Endothelial cell of umbilical vein (primary cell): ENCODE data around the gene VCL. TPM values are rescaled to one million over a fixed set of nuclear protein-coding genes. Genes with fewer than 3 reads are reported as not detected.
"Not testable (repeated sequence)": the region's sequence is repeated elsewhere in the genome, so short reads cannot be mapped to it uniquely, and the experiment has no call there.

ENCODE experiments used
- BruUV-seq: library from RNA; stranded (reverse); fragments of 400-500 nt; replicated peaks from 2 replicates; lab custom pipeline; 2021; lab: Mats Ljungman, UMichigan
- CTCF ChIA-PET: fragments of 300-600, 350-600 bp; sonication (Branson Sonifier 250); formaldehyde crosslinking; loops from one replicate; lab custom pipeline; 2021; ENCODE audit warnings: antibody characterized with exemption, inconsistent platforms; lab: Charles Lee
- POLR2A ChIA-PET: fragments of 300-600, 350-600 bp; sonication (Branson Sonifier 250); formaldehyde crosslinking; loops from one replicate; lab custom pipeline; 2021; ENCODE audit warnings: antibody characterized with exemption, inconsistent platforms; lab: Charles Lee
- DNase-seq: peaks from one replicate; pipeline ENCODE4 v3.0.0-alpha.2; 2011; ENCODE audit warnings: low read depth, low spot score
- FAIRE-seq: peaks from 2 replicates; lab custom pipeline; 2011; peaks lifted over from hg19 to GRCh38; lab: Jason Lieb, UNC
- H2AFZ ChIP-seq: 2 replicates; pipeline ENCODE4 v1.6.0; 2012; ENCODE audit warnings: low read depth, low read length, control low read depth, inconsistent platforms
- H3K27ac ChIP-seq: 2 replicates; pipeline ENCODE4 v1.5.1; 2011; ENCODE audit warnings: low read depth, mild to moderate bottlenecking, control low read depth, low read length, moderate library complexity; ENCODE audit not compliant: insufficient read depth
- H3K27me3 ChIP-seq, 2 experiments: 2 replicates each; pipeline versions ENCODE4 v1.6.0 to v1.6.1; 2011; ENCODE audit warnings: low read length in 2 of 2, mixed read lengths in 1 of 2; ENCODE audit not compliant: control insufficient read depth in 2 of 2, insufficient read depth in 2 of 2
- H3K36me3 ChIP-seq, 2 experiments: 2 replicates in 1 of 2; 3 replicates in 1 of 2; pipeline ENCODE4 v1.5.1; 2011; ENCODE audit warnings: low read length in 2 of 2, mild to moderate bottlenecking in 1 of 2, moderate library complexity in 1 of 2; ENCODE audit not compliant: control insufficient read depth in 2 of 2, insufficient read depth in 2 of 2; ENCODE audit errors: extremely low read depth in 1 of 2
- H3K4me1 ChIP-seq: 3 replicates; pipeline ENCODE4 v1.5.1; 2011; ENCODE audit warnings: mild to moderate bottlenecking, low read length; ENCODE audit not compliant: control insufficient read depth, insufficient read depth; ENCODE audit errors: extremely low read depth
- H3K4me2 ChIP-seq: 2 replicates; pipeline ENCODE4 v1.6.1; 2011; ENCODE audit warnings: low read length, control low read depth, mixed read lengths; ENCODE audit not compliant: insufficient read depth
- H3K4me3 ChIP-seq, 3 experiments: fragments of 200-600 bp in 1 of 3; sonication (generic), shearing (Covaris generic) in 1 of 3; replicated peaks in 1 of 3; 2 replicates each; pipeline ENCODE4 v1.5.1; 2011 to 2016; ENCODE audit warnings: control low read depth in 3 of 3, low read length in 3 of 3, mild to moderate bottlenecking in 2 of 3, inconsistent platforms in 1 of 3, low read depth in 1 of 3, moderate library complexity in 1 of 3; ENCODE audit not compliant: insufficient read depth in 1 of 3
- H3K79me2 ChIP-seq: 2 replicates; pipeline ENCODE4 v1.6.0; 2012; ENCODE audit warnings: low read length, inconsistent platforms; ENCODE audit not compliant: control insufficient read depth, insufficient read depth
- H3K9ac ChIP-seq: replicated peaks from 2 replicates; pipeline ENCODE3; 2011; ENCODE audit warnings: low read length, control low read depth; ENCODE audit not compliant: insufficient read depth; ENCODE audit errors: extremely low read depth
- H3K9me1 ChIP-seq: replicated peaks from 3 replicates; pipeline ENCODE4 v1.6.0; 2011; ENCODE audit warnings: mild to moderate bottlenecking, low read length; ENCODE audit not compliant: control insufficient read depth, insufficient read depth; ENCODE audit errors: extremely low read depth
- H3K9me3 ChIP-seq: replicated peaks from 2 replicates; pipeline ENCODE4 v1.5.1; 2012; ENCODE audit warnings: low read length, inconsistent platforms; ENCODE audit not compliant: control insufficient read depth, insufficient read depth
- H4K20me1 ChIP-seq: replicated peaks from 2 replicates; pipeline ENCODE3; 2011; ENCODE audit warnings: mild to moderate bottlenecking, low read length; ENCODE audit not compliant: control insufficient read depth, insufficient read depth; ENCODE audit errors: extremely low read depth
- CTCF ChIP-seq, 2 donors: IDR thresholded peaks; 1 replicate in 1 of 2; 2 replicates in 1 of 2; pipeline ENCODE4 v1.5.1; 2011; ENCODE audit warnings: low read length in 2 of 2, mild to moderate bottlenecking in 2 of 2, moderate library complexity in 2 of 2, control low read depth in 1 of 2, inconsistent platforms in 1 of 2, low read depth in 1 of 2; ENCODE audit not compliant: insufficient read depth in 1 of 2; ENCODE audit errors: extremely low read depth in 1 of 2
- EZH2 ChIP-seq: IDR thresholded peaks from 2 replicates; pipeline ENCODE4 v1.6.1; 2012; ENCODE audit warnings: borderline replicate concordance, low read depth, mild to moderate bottlenecking, moderate library complexity, low read length, inconsistent platforms; ENCODE audit not compliant: severe bottlenecking
- FOS ChIP-seq: IDR thresholded peaks from 2 replicates; pipeline ENCODE4 v1.6.1; 2011; ENCODE audit warnings: mild to moderate bottlenecking, low read length, moderate library complexity, borderline replicate concordance; ENCODE audit not compliant: insufficient read depth
- GATA2 ChIP-seq: IDR thresholded peaks from 2 replicates; pipeline ENCODE4 v1.7.0; 2011; ENCODE audit warnings: low read depth, mild to moderate bottlenecking, moderate library complexity, mixed read lengths, low read length; ENCODE audit not compliant: insufficient read length, insufficient read depth
- JUN ChIP-seq: IDR thresholded peaks from 2 replicates; pipeline ENCODE4 v1.6.1; 2011; ENCODE audit warnings: borderline replicate concordance, low read depth; ENCODE audit not compliant: insufficient read length, insufficient read depth
- MAX ChIP-seq: IDR thresholded peaks from 2 replicates; pipeline ENCODE4 v1.6.1; 2011; ENCODE audit not compliant: insufficient read depth, insufficient read length
- MYC ChIP-seq: IDR thresholded peaks from one replicate; pipeline ENCODE4 v1.6.1; 2011; ENCODE audit warnings: mild to moderate bottlenecking, low read depth, low read length
- POLR2A ChIP-seq: IDR thresholded peaks from 2 replicates; pipeline ENCODE4 v1.6.1; 2012; ENCODE audit warnings: low read depth, mild to moderate bottlenecking, control low read depth, low read length
- POLR2AphosphoS5 ChIP-seq: IDR thresholded peaks from 2 replicates; pipeline ENCODE4 v1.6.1; 2012; ENCODE audit warnings: low read depth, mild to moderate bottlenecking, control low read depth, low read length, moderate library complexity; ENCODE audit not compliant: insufficient read depth
- dilution Hi-C: fragments of 300-500 bp; cut with MboI; formaldehyde crosslinking; loops from one replicate; pipeline ENCODE4 v1.15.0; 2019; ENCODE audit warnings: low sequenced_read_pairs; ENCODE audit not compliant: extremely low pct_ligation_motif_present
- intact Hi-C: fragments of 100-400 bp; cut with micrococcal nuclease; formaldehyde crosslinking; loops from one replicate; pipeline ENCODE4 v1.10.0; 2022
- polyA plus RNA-seq, 4 experiments: library from polyadenylated mRNA; depleted of rRNA in 3 of 4; stranded (reverse) in 3 of 4; unstranded in 1 of 4; fragments of >200 nt; gene quantifications; 2 replicates each; pipeline versions ENCODE4 v1.2.1 to v1.2.3, GENCODE V29; 2011 to 2012; ENCODE audit warnings: missing spikeins in 1 of 4
- total RNA-seq: library from RNA; stranded (reverse); gene quantifications from 2 replicates; pipeline ENCODE4 v1.2.3, GENCODE V29; 2021

Gene VCL
- total and polyA plus RNA-seq, 2 donors (not counting 3 experiments of a cell fraction or from before 2014, with no cell fraction given), result 95.4 to 231 TPM

- no peak overlapping the region for H3K4me3 ChIP-seq
- BruUV-seq, result no TSS peak
- intact Hi-C loops (no loop called here), dilution Hi-C loops (no loop called here)
- FAIRE-seq (no peak), DNase-seq (no peak)
- H3K4me2 ChIP-seq, result no peak overlapping the region
- no peaks in the 10 kb centered on the region for H3K9me3 ChIP-seq
- peaks cover 13% of the 10 kb centered on the region for H4K20me1 ChIP-seq
- H3K9me1 ChIP-seq, result no peaks in the 10 kb centered on the region
- H3K4me1 ChIP-seq, result peaks cover 33% of the 10 kb centered on the region
- TF ChIP-seq CTCF (IDR thresholded peaks at IDR 0.05; ENCODE audit: extremely low read depth in 1 of 2, insufficient read depth in 1 of 2, low read depth in 1 of 2, low read length in 2 of 2), result no peak
- TF ChIP-seq POLR2AphosphoS5, result no peak
- no peak for TF ChIP-seq FOS
- TF ChIP-seq POLR2A, result no peak
- TF ChIP-seq JUN, result no peak
- no peak for TF ChIP-seq GATA2
- no peak for TF ChIP-seq MAX
- TF ChIP-seq EZH2, result no peak
- TF ChIP-seq MYC, result no peak
- POLR2A ChIA-PET, result no interaction called here
- no peaks in the 10 kb centered on the region for H3K27me3 ChIP-seq
- H2AFZ ChIP-seq, result no peak overlapping the region
- CTCF ChIA-PET, result interaction anchor here (1.6 to 4.0 kb wide), 6 partner anchors 9 to 68 kb away, joined by 3 to 18 read pairs (median 7); no protein-coding TSS in a partner anchor
- peaks cover 93% of the 10 kb centered on the region for H3K79me2 ChIP-seq
- no peaks in the 10 kb centered on the region for H3K36me3 ChIP-seq
- no peak overlapping the region for H3K27ac ChIP-seq
- no peak overlapping the region for H3K9ac ChIP-seq
Observed at GRCh38 chr10:74013004-74013403, 15.1 kb downstream of the VCL start.

- H3K4me2 ChIP-seq, BruUV-seq, FAIRE-seq, H3K27me3 ChIP-seq, intact Hi-C loops, H3K9me3 ChIP-seq, H3K9ac ChIP-seq, H3K27ac ChIP-seq, DNase-seq, H3K9me1 ChIP-seq, H3K4me3 ChIP-seq, POLR2A ChIA-PET, H2AFZ ChIP-seq, dilution Hi-C loops, H3K36me3 ChIP-seq: not testable (repeated sequence)
- H4K20me1 ChIP-seq, result peaks cover 14% of the 10 kb centered on the region
- peaks cover 26% of the 10 kb centered on the region for H3K4me1 ChIP-seq
- H3K79me2 ChIP-seq, result peaks cover 93% of the 10 kb centered on the region
- CTCF ChIA-PET, result interaction anchor here (1.4 to 4.0 kb wide), 4 partner anchors 9 to 67 kb away, joined by 3 to 18 read pairs (median 7); no protein-coding TSS in a partner anchor
Observed at GRCh38 chr10:74014574-74014973, 16.7 kb downstream of the VCL start.
